MCF 10A (cell line): ENCODE results near the gene TPBGL. TPM values are rescaled to one million over a fixed set of nuclear protein-coding genes. Genes with fewer than 3 reads are reported as not detected.

ENCODE experiments used
- BruUV-seq: library from RNA; stranded (reverse); fragments of 400-500 nt; replicated peaks from 2 replicates; lab custom pipeline; 2021; lab: Mats Ljungman, UMichigan
- CTCF ChIA-PET: fragments of 300-600 bp; sonication (Branson Sonifier 250); formaldehyde crosslinking; extraction: SDS; loops from one replicate; lab custom pipeline; 2021; ENCODE audit warnings: antibody characterized with exemption, inconsistent platforms; lab: Yijun Ruan, JAX
- POLR2A ChIA-PET: fragments of 300-600, 350-650 bp; sonication (Branson Sonifier 250); formaldehyde crosslinking; extraction: SDS; loops from one replicate; lab custom pipeline; 2020; ENCODE audit warnings: antibody characterized with exemption, inconsistent platforms; lab: Yijun Ruan, JAX
- DNase-seq: peaks from one replicate; pipeline ENCODE4 v3.0.0-alpha.2; 2018; ENCODE audit not compliant: unreplicated experiment
- H3K27ac Mint-ChIP-seq: one replicate; pipeline ENCODE4 v1.8.0; 2022; ENCODE audit warnings: mild to moderate bottlenecking, low read depth, mixed read lengths; ENCODE audit not compliant: unreplicated experiment
- H3K27me3 Mint-ChIP-seq: one replicate; pipeline ENCODE4 v1.8.0; 2022; ENCODE audit warnings: mixed read lengths; ENCODE audit not compliant: insufficient read depth, unreplicated experiment
- H3K36me3 Mint-ChIP-seq: one replicate; pipeline ENCODE4 v1.8.0; 2022; ENCODE audit warnings: mild to moderate bottlenecking, moderate library complexity, mixed read lengths; ENCODE audit not compliant: insufficient read depth, unreplicated experiment
- H3K4me1 Mint-ChIP-seq: one replicate; pipeline ENCODE4 v1.8.0; 2022; ENCODE audit warnings: mixed read lengths; ENCODE audit not compliant: insufficient read depth, unreplicated experiment
- H3K4me3 Mint-ChIP-seq: one replicate; pipeline ENCODE4 v1.8.0; 2022; ENCODE audit warnings: mild to moderate bottlenecking, moderate library complexity, mixed read lengths; ENCODE audit not compliant: unreplicated experiment
- H3K9me3 Mint-ChIP-seq: one replicate; pipeline ENCODE4 v1.8.0; 2022; ENCODE audit warnings: mixed read lengths; ENCODE audit not compliant: unreplicated experiment
- intact Hi-C: fragments of 100-400 bp; cut with micrococcal nuclease; formaldehyde crosslinking; loops from 2 replicates; pipeline ENCODE4 v1.14.1; 2022
- total RNA-seq: library from RNA; stranded (reverse); gene quantifications from 2 replicates; pipeline ENCODE4 v1.2.3, GENCODE V29; 2022
- TF ChIP-seq, protein P1 (sequence below): fragments of 200-600 bp; IDR thresholded peaks from one replicate; pipeline ENCODE4 v1.8.0; 2022; ENCODE audit warnings: antibody characterized with exemption, mild to moderate bottlenecking; ENCODE audit not compliant: unreplicated experiment

The TPBGL gene
- total RNA-seq, 1 experiment from 2014 or later: not detected

DNA sequence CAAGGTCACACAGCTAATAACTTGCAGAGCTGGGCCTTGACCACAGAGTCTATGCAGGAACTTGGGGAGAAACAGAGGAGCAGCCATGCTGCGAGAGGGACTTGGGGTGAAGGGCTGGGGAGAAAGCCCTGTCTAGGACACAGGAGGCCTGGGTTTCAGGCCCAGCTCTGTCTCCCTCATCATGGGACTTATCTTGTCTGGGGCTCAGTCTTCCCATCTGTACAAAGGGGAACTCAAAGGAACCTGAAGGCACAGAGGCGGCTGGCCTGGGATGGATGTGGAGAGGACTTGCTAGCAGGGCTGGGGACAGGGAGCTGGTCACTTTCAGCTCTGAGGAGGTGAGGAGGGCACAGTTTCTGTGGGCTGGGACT, 36.9 kb upstream of the TPBGL start:
- Mint-ChIP-seq H3K27ac (no peak overlapping the region), H3K4me3 (no peak overlapping the region), H3K27me3 (peaks cover 32% of the 10 kb centered on the region), H3K9me3 (no peaks in the 10 kb centered on the region), H3K4me1 (peaks cover 5% of the 10 kb centered on the region), H3K36me3 (no peaks in the 10 kb centered on the region)
- TF ChIP-seq, protein P1, sequence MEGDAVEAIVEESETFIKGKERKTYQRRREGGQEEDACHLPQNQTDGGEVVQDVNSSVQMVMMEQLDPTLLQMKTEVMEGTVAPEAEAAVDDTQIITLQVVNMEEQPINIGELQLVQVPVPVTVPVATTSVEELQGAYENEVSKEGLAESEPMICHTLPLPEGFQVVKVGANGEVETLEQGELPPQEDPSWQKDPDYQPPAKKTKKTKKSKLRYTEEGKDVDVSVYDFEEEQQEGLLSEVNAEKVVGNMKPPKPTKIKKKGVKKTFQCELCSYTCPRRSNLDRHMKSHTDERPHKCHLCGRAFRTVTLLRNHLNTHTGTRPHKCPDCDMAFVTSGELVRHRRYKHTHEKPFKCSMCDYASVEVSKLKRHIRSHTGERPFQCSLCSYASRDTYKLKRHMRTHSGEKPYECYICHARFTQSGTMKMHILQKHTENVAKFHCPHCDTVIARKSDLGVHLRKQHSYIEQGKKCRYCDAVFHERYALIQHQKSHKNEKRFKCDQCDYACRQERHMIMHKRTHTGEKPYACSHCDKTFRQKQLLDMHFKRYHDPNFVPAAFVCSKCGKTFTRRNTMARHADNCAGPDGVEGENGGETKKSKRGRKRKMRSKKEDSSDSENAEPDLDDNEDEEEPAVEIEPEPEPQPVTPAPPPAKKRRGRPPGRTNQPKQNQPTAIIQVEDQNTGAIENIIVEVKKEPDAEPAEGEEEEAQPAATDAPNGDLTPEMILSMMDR: no peak
- POLR2A ChIA-PET: interaction anchor here (0.9 kb wide), 1 partner anchor 15 kb away, joined by 3 read pairs; no protein-coding TSS in a partner anchor
- no TSS peak for BruUV-seq
- no peak for DNase-seq
- CTCF ChIA-PET: interaction anchor here (0.7 to 12.3 kb wide), 13 partner anchors 8 to 277 kb away, joined by 3 to 227 read pairs (median 10); no protein-coding TSS in a partner anchor
- intact Hi-C loops: no loop called here

DNA sequence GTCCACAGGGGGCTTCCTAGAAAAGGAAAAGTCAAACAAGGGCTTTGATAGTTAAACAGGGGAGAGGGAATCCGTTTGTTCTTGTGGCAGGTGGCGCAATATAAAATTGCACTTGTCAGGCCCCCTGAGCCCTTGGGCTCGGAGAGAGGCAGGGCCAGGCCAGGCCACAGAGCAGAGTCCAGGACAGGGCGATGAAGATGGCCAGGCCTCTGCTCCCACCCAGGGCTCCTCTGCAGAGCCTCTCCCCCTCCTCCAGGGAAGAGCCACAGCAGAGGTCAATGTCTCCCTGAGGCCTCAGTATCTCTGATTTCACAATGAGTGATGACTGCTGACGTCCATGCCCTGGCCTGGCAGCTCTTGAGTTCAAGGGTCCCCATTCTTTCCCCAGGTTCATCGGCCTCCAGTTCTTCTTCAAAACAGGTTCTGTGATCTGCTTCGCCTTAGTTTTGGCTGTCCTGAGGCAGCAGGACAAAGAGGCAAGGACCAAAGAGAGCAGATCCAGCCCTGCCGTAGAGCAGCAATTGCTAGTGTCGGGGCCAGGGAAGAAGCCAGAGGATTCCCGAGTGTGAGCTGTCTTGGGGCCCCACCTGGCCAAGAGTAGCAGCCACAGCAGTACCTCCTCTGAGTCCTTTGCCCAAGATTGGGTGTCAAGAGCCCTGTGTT, 36.4 kb upstream of the TPBGL start:
- intact Hi-C loops: no loop called here
- H3K27me3 Mint-ChIP-seq: peaks cover 32% of the 10 kb centered on the region

DNA sequence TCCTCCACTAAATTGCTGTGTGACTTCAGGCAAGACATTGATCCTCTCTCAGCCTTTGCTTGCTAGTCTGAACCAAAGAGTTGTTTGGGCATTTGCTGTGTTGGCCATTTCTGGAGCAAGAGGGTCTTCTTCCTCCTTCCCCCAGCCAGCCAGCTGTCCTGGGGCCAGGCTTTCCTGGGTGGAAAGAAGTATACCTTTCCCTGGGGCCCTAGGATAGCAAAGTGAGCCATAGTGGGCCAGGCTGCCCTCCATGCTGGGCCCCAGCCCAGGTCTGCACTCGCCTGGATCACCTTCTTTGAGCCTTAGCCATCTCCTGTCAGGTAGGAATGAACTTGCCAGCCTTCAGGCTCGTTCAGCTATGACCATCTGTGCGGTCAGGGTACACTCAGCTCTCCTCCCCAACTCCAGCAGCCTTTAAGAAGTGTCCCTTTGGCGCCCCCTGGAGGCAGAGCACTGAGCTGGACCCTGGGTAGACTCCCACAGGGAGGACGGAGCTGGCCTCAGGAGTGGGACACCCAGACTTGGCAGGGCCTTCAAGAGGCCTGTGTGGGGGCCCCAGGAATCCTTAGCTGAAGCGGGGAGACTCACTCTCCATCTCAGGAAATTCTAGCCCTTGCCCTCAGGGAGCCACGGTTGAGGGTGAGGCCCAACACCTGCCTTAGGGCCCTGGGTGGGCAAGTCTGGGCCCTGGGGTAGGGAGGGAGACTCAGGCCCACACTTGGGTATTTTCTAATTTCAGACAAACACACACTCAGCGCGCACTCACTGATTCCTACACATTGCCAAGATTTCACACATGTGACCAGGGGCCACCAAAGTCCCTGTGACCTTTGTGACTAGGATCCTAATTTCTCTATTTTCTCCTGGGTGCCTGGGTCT, 35.6 kb upstream of the TPBGL start:
- no peaks in the 10 kb centered on the region for H3K4me1 Mint-ChIP-seq
- ChIA-PET POLR2A (interaction anchor here (0.6 to 1.0 kb wide), 3 partner anchors 60 to 64 kb away, joined by 3 to 6 read pairs (median 3); no protein-coding TSS in a partner anchor), CTCF (interaction anchor here (0.5 to 12.3 kb wide), 29 partner anchors 9 to 1050 kb away, joined by 3 to 227 read pairs (median 4); no protein-coding TSS in a partner anchor)
- TF ChIP-seq, protein P1: peak; percentile 83
- intact Hi-C loops: loop anchor here (1.0 kb wide), 3 partner anchors 61 to 276 kb away; no protein-coding TSS in a partner anchor
- DNase-seq: peak; percentile 83
- H3K9me3 Mint-ChIP-seq: no peaks in the 10 kb centered on the region
- BruUV-seq: no TSS peak
- H3K4me3 Mint-ChIP-seq: no peak overlapping the region
- H3K27me3 Mint-ChIP-seq: peaks cover 32% of the 10 kb centered on the region
- no peaks in the 10 kb centered on the region for H3K36me3 Mint-ChIP-seq
- no peak overlapping the region for H3K27ac Mint-ChIP-seq

More for the DNA sequence above, 36.4 kb upstream of the TPBGL start:
- CTCF ChIA-PET: interaction anchor here (0.5 to 12.3 kb wide), 25 partner anchors 9 to 1051 kb away, joined by 3 to 227 read pairs (median 4); no protein-coding TSS in a partner anchor
- BruUV-seq: no TSS peak
- Mint-ChIP-seq H3K4me3 (no peak overlapping the region), H3K27ac (no peak overlapping the region), H3K36me3 (no peaks in the 10 kb centered on the region), H3K9me3 (no peaks in the 10 kb centered on the region), H3K4me1 (peaks cover 3% of the 10 kb centered on the region)
- POLR2A ChIA-PET: interaction anchor here (0.6 to 1.0 kb wide), 3 partner anchors 59 to 64 kb away, joined by 3 to 6 read pairs (median 3); no protein-coding TSS in a partner anchor
- no peak for DNase-seq
- TF ChIP-seq, protein P1: no peak
